Upper lobe of left lung (tissue), 6 donors: ENCODE data around the gene TUBGCP6. TPM values are rescaled to one million over a fixed set of nuclear protein-coding genes. Genes with fewer than 3 reads are reported as not detected.
"Not testable (repeated sequence)": the region's sequence is repeated elsewhere in the genome, so short reads cannot be mapped to it uniquely, and the experiment has no call there.

Experiments used
- ATAC-seq, 2 donors: fragments of 200-7000 bp; cut with Tn5 transposase; one replicate each; pipeline ENCODE4 v1.9.1; 2022; ENCODE audit warnings: mild to moderate bottlenecking in 2 of 2, moderate library complexity in 2 of 2; ENCODE audit not compliant: low FRiP score in 2 of 2
- DNase-seq, 2 donors: peaks; one replicate each; pipeline ENCODE4 v3.0.0-alpha.2; 2019 to 2020
- H3K27ac ChIP-seq, 4 donors: fragments of 200-600 bp; sonication (generic); one replicate each; pipeline ENCODE4 v1.5.1; 2016 to 2019
- H3K27me3 ChIP-seq, 4 donors: fragments of 200-600 bp; sonication (generic); one replicate each; pipeline ENCODE4 v1.5.1; 2017 to 2019
- H3K36me3 ChIP-seq, 4 donors: fragments of 200-600 bp; sonication (generic); one replicate each; pipeline ENCODE4 v1.5.1; 2016 to 2019
- H3K4me1 ChIP-seq, 4 donors: fragments of 200-600 bp; sonication (generic); one replicate each; pipeline ENCODE4 v1.5.1; 2018 to 2019
- H3K4me3 ChIP-seq, 4 donors: fragments of 200-600 bp; sonication (generic); one replicate each; pipeline ENCODE4 v1.5.1; 2017 to 2019; ENCODE audit warnings: mild to moderate bottlenecking in 2 of 4, moderate library complexity in 1 of 4
- H3K9me3 ChIP-seq, 4 donors: fragments of 200-600 bp; sonication (generic); one replicate each; pipeline ENCODE4 v1.5.1; 2018 to 2019
- CTCF ChIP-seq, 6 experiments: fragments of 450-650 bp in 4 of 6; fragments of 200-600 bp in 2 of 6; sonication (generic) in 2 of 6; IDR thresholded peaks; one replicate each; pipeline ENCODE4 v1.5.1; 2016 to 2019; ENCODE audit warnings: antibody characterized with exemption in 6 of 6
- EP300 ChIP-seq, 4 donors: sonication (generic); formaldehyde crosslinking; IDR thresholded peaks; one replicate each; pipeline ENCODE4 v1.5.1; 2017; ENCODE audit warnings: antibody characterized with exemption in 4 of 4, control low read depth in 2 of 4
- POLR2A ChIP-seq, 4 donors: fragments of 450-650 bp; IDR thresholded peaks; one replicate each; pipeline ENCODE4 v1.5.1; 2016 to 2017; ENCODE audit warnings: antibody characterized with exemption in 4 of 4, mild to moderate bottlenecking in 2 of 4
- POLR2AphosphoS5 ChIP-seq, 2 donors: sonication (generic); formaldehyde crosslinking; IDR thresholded peaks; one replicate each; pipeline ENCODE4 v1.5.1; 2017; ENCODE audit warnings: antibody characterized with exemption in 2 of 2
- WGBS, 2 donors: methylation state at CpG; one replicate each; pipeline ENCODE4 v1.1.5; 2017 to 2018; 5-methylcytosine and 5-hydroxymethylcytosine counted together
- total RNA-seq, 6 donors: library from RNA; depleted of rRNA in 4 of 6; stranded (reverse); fragments of >200 nt in 4 of 6; gene quantifications; one replicate each; pipeline versions ENCODE4 v1.1.0 to v1.2.1, GENCODE V29; 2016 to 2021
- donor health status: DM: no; HTN: no; CAD: no; lungs with moderate emphysema.
- donor health status: DM: no; HTN: yes; CAD: no; lungs with severe emphysema.

TUBGCP6 gene
- total RNA-seq, 6 donors from 2014 or later = 43.2 to 216 (median 52.4) TPM

GRCh38 chr22:50277761-50278160, 32.9 kb upstream of the TUBGCP6 start:
- 76 to 90% methylated on average over 25 of the region's 25 CpGs for WGBS, 2 donors

DNA sequence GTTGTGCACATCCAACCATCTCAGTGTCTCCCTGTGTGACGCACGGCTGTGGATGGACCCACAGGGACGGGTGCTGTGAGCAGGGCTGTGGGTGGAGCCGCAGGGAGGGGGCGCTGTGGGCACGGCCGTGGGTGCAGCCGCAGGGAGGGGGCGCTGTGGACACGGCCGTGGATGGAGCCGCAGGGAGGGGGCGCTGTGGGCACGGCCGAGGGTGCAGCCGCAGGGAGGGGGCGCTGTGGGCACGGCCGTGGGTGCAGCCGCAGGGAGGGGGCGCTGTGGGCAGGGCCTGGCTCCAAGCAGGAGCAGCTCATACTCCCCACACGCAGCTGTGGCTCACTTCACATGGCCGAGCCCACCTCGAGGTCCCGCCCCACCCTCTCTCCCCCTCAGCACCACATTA, 31.3 kb upstream of the TUBGCP6 start:
- no peaks in the 10 kb centered on the region for H3K9me3 ChIP-seq
- ATAC-seq (peak; percentile 76 to 86), DNase-seq (peak; percentile 82 to 94)
- TF ChIP-seq POLR2A (IDR thresholded peaks at IDR 0.05) (no peak), EP300 (IDR thresholded peaks at IDR 0.05) (no peak), CTCF (IDR thresholded peaks at IDR 0.05) (peak; percentile 28 to 93 (median 51))
- WGBS, 2 donors = 39 to 72% methylated on average over 24 to 25 of the region's 25 CpGs
- peaks cover 25 to 66% (median 62%) of the 10 kb centered on the region in 4 donors for H3K36me3 ChIP-seq
- H3K27me3 ChIP-seq = peaks cover 0 to 5% (median 2%) of the 10 kb centered on the region in 4 donors
- no peak overlapping the region for H3K4me3 ChIP-seq
- H3K4me1 ChIP-seq = peaks cover 14 to 41% (median 17%) of the 10 kb centered on the region in 4 donors
- peak overlapping the region in 2 of 4 donors; percentile 55 to 57 for H3K27ac ChIP-seq

More at GRCh38 chr22:50277761-50278160, 32.9 kb upstream of the TUBGCP6 start:
- Histone ChIP-seq H3K4me3 (no peak overlapping the region), H3K27me3 (no peaks in the 10 kb centered on the region), H3K36me3 (peaks cover 28 to 83% (median 78%) of the 10 kb centered on the region in 4 donors), H3K27ac (no peak overlapping the region), H3K9me3 (no peaks in the 10 kb centered on the region), H3K4me1 (peaks cover 2 to 41% (median 16%) of the 10 kb centered on the region in 4 donors)
- DNase-seq (no peak), ATAC-seq (no peak)
- no peak for TF ChIP-seq EP300 (IDR thresholded peaks at IDR 0.05)
- no peak for TF ChIP-seq POLR2AphosphoS5 (IDR thresholded peaks at IDR 0.05)
- TF ChIP-seq POLR2A (IDR thresholded peaks at IDR 0.05) = no peak

DNA sequence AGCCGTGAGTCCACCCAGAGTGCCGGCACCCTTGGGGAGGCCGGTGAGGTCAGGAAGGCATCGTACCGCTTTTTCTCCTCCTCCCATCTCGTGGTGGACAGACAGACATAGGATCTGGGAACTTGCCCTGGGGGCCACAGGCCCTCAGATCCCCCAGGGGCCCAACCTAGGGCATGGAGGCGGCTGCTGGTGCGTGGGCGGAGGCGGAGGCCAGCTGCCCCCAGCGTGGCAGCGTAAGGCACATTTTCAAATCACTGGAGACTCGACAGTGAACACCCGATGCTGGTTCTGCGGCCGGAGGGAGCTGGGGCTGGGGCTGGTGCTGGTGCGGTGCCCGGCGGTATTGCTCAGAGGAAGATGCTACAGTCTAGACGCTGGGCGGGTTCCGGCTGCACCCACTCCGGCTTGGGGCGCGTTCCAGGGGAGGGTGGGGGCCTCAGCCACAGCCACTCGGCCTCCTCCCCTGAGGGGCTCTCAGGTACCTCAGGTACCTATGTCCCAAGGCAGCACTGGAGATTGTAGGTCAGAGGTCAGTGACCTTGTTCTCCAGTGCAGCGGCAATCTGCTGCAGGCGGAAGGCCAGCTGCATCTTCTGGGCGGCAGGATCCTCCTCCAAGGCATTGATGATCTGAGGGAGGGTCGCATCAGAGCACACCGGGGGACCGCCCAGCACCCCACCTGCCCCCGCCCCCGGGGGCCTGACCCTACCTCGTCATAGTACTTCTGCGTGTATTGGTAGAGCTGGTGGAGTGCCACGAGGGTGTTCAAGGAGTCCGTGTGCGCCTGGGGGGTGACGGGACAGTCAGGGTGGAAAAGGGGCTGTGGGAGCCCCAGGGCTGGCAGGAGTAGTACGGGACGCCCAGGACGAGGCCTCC, 30.6 kb upstream of the TUBGCP6 start:
- H3K9me3 ChIP-seq = no peaks in the 10 kb centered on the region
- 85 to 90% methylated on average over 14 to 35 of the region's 43 CpGs for WGBS, 2 donors
- TF ChIP-seq POLR2A (IDR thresholded peaks at IDR 0.05) (no peak), CTCF (IDR thresholded peaks at IDR 0.05) (no peak), EP300 (IDR thresholded peaks at IDR 0.05) (no peak), POLR2AphosphoS5 (IDR thresholded peaks at IDR 0.05) (no peak)
- H3K36me3 ChIP-seq = peaks cover 18 to 59% (median 55%) of the 10 kb centered on the region in 4 donors
- H3K27ac ChIP-seq = peak overlapping the region in 2 of 4 donors; percentile 55 to 57
- peaks cover 0 to 10% (median 2%) of the 10 kb centered on the region in 4 donors for H3K27me3 ChIP-seq
- no peak for ATAC-seq
- H3K4me1 ChIP-seq = peaks cover 21 to 46% (median 25%) of the 10 kb centered on the region in 4 donors
- no peak for DNase-seq
- H3K4me3 ChIP-seq = no peak overlapping the region

DNA sequence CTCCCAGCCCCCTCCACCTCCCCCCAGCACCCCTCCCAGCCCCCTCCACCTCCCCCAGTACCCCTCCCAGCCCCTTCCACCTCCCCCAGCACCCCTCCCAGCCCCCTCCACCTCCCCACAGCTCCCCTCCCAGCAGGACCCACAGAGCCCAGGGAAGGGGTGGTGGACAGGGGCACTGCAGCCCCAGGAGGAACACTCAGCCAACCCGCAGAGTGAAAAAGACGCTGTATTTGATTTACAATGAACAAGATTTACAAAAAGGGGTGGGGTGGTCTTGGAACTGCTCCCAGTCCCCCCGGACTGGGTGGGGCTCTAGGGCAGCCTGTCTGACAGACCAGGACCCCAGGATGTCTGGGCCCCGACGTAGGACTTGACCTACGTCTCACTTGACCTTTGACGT, 29.9 kb upstream of the TUBGCP6 start:
- no peak for TF ChIP-seq POLR2A (IDR thresholded peaks at IDR 0.05)
- no peak for TF ChIP-seq POLR2AphosphoS5 (IDR thresholded peaks at IDR 0.05)
- no peak for TF ChIP-seq CTCF (IDR thresholded peaks at IDR 0.05)
- no peak for TF ChIP-seq EP300 (IDR thresholded peaks at IDR 0.05)
- peaks cover 18 to 53% (median 48%) of the 10 kb centered on the region in 4 donors for H3K36me3 ChIP-seq
- H3K27ac ChIP-seq = peak overlapping the region in 1 of 4 donors; percentile 44
- H3K4me1 ChIP-seq = peaks cover 24 to 47% (median 27%) of the 10 kb centered on the region in 4 donors
- H3K4me3 ChIP-seq = no peak overlapping the region
- H3K27me3 ChIP-seq = peaks cover 0 to 10% (median 2%) of the 10 kb centered on the region in 4 donors
- DNase-seq (no peak), ATAC-seq (no peak)
- no peaks in the 10 kb centered on the region for H3K9me3 ChIP-seq
- 71% methylated on average over 7 of the region's 7 CpGs; no CpG with 5 or more reads in 1 of the 2 donors for WGBS, 2 donors

- no peak for ATAC-seq
- Histone ChIP-seq H3K4me1 (peaks cover 27 to 52% (median 31%) of the 10 kb centered on the region in 4 donors), H3K27me3 (peaks cover 0 to 10% (median 2%) of the 10 kb centered on the region in 4 donors), H3K4me3 (no peak overlapping the region), H3K36me3 (peaks cover 18 to 48% (median 44%) of the 10 kb centered on the region in 4 donors), H3K27ac (no peak overlapping the region), H3K9me3 (no peaks in the 10 kb centered on the region)
- DNase-seq = no peak
- no peak for TF ChIP-seq EP300 (IDR thresholded peaks at IDR 0.05)
- peak in 3 of 6 experiments; percentile 16 to 21 (median 21) for TF ChIP-seq CTCF (IDR thresholded peaks at IDR 0.05)
- 36 to 47% methylated on average over 5 to 7 of the region's 7 CpGs for WGBS, 2 donors
Measured at GRCh38 chr22:50274311-50274710, 29.5 kb upstream of the TUBGCP6 start.

DNA sequence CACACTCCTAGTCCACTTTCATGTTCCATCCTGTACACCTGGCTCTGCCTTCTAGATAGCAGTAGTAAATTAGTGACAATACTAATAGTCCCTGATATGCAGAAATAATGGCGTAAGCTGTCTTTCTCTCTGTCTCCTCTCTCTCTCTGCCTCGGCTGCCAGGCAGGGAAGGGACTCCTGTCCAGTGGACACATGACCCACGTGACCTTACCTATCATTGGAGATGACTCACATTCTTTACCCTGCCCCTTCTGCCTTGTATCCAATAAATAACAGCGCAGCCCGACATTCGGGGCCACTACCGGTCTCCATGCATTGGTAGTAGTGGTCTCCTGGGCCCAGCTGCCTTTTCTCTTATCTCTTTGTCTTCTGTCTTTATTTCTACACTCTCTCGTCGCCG, 29.0 kb upstream of the TUBGCP6 start:
- not testable (repeated sequence) for ATAC-seq
- H3K36me3 ChIP-seq = peaks cover 16 to 43% (median 38%) of the 10 kb centered on the region in 4 donors

DNA sequence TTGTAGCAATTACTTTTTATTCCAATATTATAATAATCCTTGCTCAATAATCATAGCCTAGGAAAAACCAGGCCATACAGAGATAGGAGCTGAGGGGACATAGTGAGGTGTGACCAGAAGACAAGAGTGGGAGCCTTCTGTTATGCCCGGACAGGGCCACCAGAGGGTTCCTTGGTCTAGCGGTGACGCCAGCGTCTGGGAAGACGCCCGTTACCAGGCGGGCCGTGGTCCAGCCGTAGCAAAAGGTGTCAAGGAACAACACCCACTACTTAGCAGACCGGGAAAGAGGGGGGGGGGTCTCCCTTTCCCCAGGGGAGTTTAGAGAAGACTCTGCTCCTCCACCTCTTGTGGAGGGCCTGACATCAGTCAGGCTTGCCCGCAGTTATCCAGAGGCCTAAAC, 28.5 kb upstream of the TUBGCP6 start:
- H3K9me3 ChIP-seq, H3K4me3 ChIP-seq, DNase-seq, H3K27ac ChIP-seq, ATAC-seq: not testable (repeated sequence)
- Histone ChIP-seq H3K36me3 (peaks cover 14 to 38% (median 34%) of the 10 kb centered on the region in 4 donors), H3K27me3 (peaks cover 0 to 10% (median 2%) of the 10 kb centered on the region in 4 donors), H3K4me1 (peaks cover 37 to 61% (median 41%) of the 10 kb centered on the region in 4 donors)
- WGBS, 2 donors = 33 to 49% methylated on average over 1 to 8 of the region's 11 CpGs

More for the DNA sequence above, 29.0 kb upstream of the TUBGCP6 start:
- H3K4me3 ChIP-seq, H3K9me3 ChIP-seq, H3K27ac ChIP-seq, DNase-seq: not testable (repeated sequence)
- 83 to 84% methylated on average over 10 of the region's 10 CpGs for WGBS, 2 donors
- peaks cover 0 to 10% (median 2%) of the 10 kb centered on the region in 4 donors for H3K27me3 ChIP-seq
- H3K4me1 ChIP-seq = peaks cover 32 to 57% (median 37%) of the 10 kb centered on the region in 4 donors
